A549 (cell line): ENCODE results near the gene DGKD. TPM values are rescaled to one million over a fixed set of nuclear protein-coding genes. Genes with fewer than 3 reads are reported as not detected.
A peak's percentile ranks its signal among the peaks of the same experiment; 100 is the strongest.

Experiments
- ATAC-seq, 2 experiments: fragments of 200-7000 bp in 1 of 2; fragments of >200 bp in 1 of 2; cut with Nextera tagmentation in 1 of 2; cut with Tn5 transposase in 1 of 2; 3 replicates each; pipeline versions ENCODE4 v1.8.0 to v1.9.1; 2018 to 2020; ENCODE audit warnings: mild to moderate bottlenecking in 1 of 2, moderate library complexity in 1 of 2
- CTCF ChIA-PET: fragments of 300-600 bp; sonication (Branson Sonifier 250); formaldehyde crosslinking; extraction: SDS; loops from one replicate; lab custom pipeline; 2021; ENCODE audit warnings: antibody characterized with exemption, inconsistent platforms; lab: Yijun Ruan, JAX
- POLR2A ChIA-PET: fragments of 350-600 bp; formaldehyde crosslinking; extraction: SDS; loops from one replicate; lab custom pipeline; 2021; ENCODE audit warnings: antibody characterized with exemption, inconsistent platforms; lab: Yijun Ruan, JAX
- DNase-seq, 2 experiments: peaks; one replicate each; pipeline versions ENCODE4 v3.0.0 to v3.0.0-alpha.2; 2011 to 2016; ENCODE audit warnings: low read depth in 1 of 2, low spot score in 1 of 2
- FAIRE-seq: peaks from 2 replicates; lab custom pipeline; 2011; peaks lifted over from hg19 to GRCh38; lab: Jason Lieb, UNC
- H3K27ac ChIP-seq, 2 experiments: fragments of >200 bp; sonication (Bioruptor Twin); formaldehyde crosslinking; 3 replicates each; pipeline ENCODE4 v1.5.1; 2016 to 2017
- H3K4me1 ChIP-seq: fragments of >200 bp; sonication (Bioruptor Twin); formaldehyde crosslinking; 3 replicates; pipeline ENCODE4 v1.6.1; 2016
- H3K4me2 ChIP-seq: fragments of >200 bp; sonication (Bioruptor Twin); formaldehyde crosslinking; 3 replicates; pipeline ENCODE4 v1.6.1; 2016
- H3K4me3 ChIP-seq: fragments of >200 bp; sonication (Bioruptor Twin); formaldehyde crosslinking; 3 replicates; pipeline ENCODE4 v1.5.1; 2016
- H3K9me3 ChIP-seq: fragments of >200 bp; sonication (Bioruptor Twin); formaldehyde crosslinking; 3 replicates; pipeline ENCODE4 v1.6.1; 2016
- BHLHE40 ChIP-seq: IDR thresholded peaks from 2 replicates; pipeline ENCODE4 v1.6.1; 2012; ENCODE audit warnings: low read depth, low read length, inconsistent platforms
- CBX2 ChIP-seq: fragments of 200-600 bp; sonication (generic); IDR thresholded peaks from 2 replicates; pipeline ENCODE4 v1.6.1; 2016; ENCODE audit warnings: low read depth, mild to moderate bottlenecking, borderline replicate concordance
- CHD2 ChIP-seq: fragments of 150-350 bp; IDR thresholded peaks from 2 replicates; pipeline ENCODE4 v1.6.1; 2014; ENCODE audit warnings: low read length; ENCODE audit not compliant: partially characterized antibody
- CHD4 ChIP-seq: fragments of 200-600 bp; sonication (generic); IDR thresholded peaks from 2 replicates; pipeline ENCODE4 v1.6.1; 2016; ENCODE audit warnings: antibody characterized with exemption, mild to moderate bottlenecking, borderline replicate concordance
- CTCF ChIP-seq: fragments of >200 bp; sonication (Bioruptor Twin); formaldehyde crosslinking; IDR thresholded peaks from 3 replicates; pipeline ENCODE4 v1.5.1; 2016
- E2F6 ChIP-seq: IDR thresholded peaks from 2 replicates; pipeline ENCODE4 v1.6.1; 2012; ENCODE audit warnings: low read depth, borderline replicate concordance
- EHF ChIP-seq: fragments of 250-450 bp; sonication (Bioruptor Pico); IDR thresholded peaks from 2 replicates; pipeline ENCODE4 v1.5.0; 2020; ENCODE audit warnings: mild to moderate bottlenecking
- EHMT2 ChIP-seq: fragments of 200-600 bp; sonication (generic); IDR thresholded peaks from 2 replicates; pipeline ENCODE4 v1.6.1; 2016; ENCODE audit warnings: antibody characterized with exemption, low read depth, mild to moderate bottlenecking, moderate library complexity
- EP300 ChIP-seq, 2 experiments: fragments of >200 bp; sonication (Bioruptor Twin); formaldehyde crosslinking; IDR thresholded peaks; 2 replicates in 1 of 2; 3 replicates in 1 of 2; pipeline ENCODE4 v1.6.1; 2016 to 2017
- ESRRA ChIP-seq: fragments of 150-350 bp; IDR thresholded peaks from 2 replicates; pipeline ENCODE4 v1.6.1; 2014; ENCODE audit warnings: mild to moderate bottlenecking, low read length, borderline replicate concordance
- FOSB ChIP-seq: fragments of 250-450 bp; sonication (Bioruptor Pico); IDR thresholded peaks from 2 replicates; pipeline ENCODE4 v1.5.0; 2020; ENCODE audit warnings: mild to moderate bottlenecking, moderate library complexity
- FOSL2 ChIP-seq, 2 experiments: fragments of 450-650 bp in 1 of 2; fragments of >200 bp in 1 of 2; sonication (Bioruptor Twin) in 1 of 2; formaldehyde crosslinking; IDR thresholded peaks; 2 replicates each; pipeline versions ENCODE4 v1.5.0 to v1.6.1; 2016 to 2020; ENCODE audit warnings: mild to moderate bottlenecking in 1 of 2, moderate library complexity in 1 of 2
- FOXS1 ChIP-seq: fragments of 250-450 bp; sonication (Bioruptor Pico); IDR thresholded peaks from 2 replicates; pipeline ENCODE4 v1.5.0; 2020; ENCODE audit warnings: mild to moderate bottlenecking, moderate library complexity
- HEYL ChIP-seq: fragments of 250-450 bp; sonication (Bioruptor Pico); IDR thresholded peaks from 2 replicates; pipeline ENCODE4 v1.8.0; 2021; ENCODE audit warnings: mild to moderate bottlenecking, moderate library complexity
- HOXA7 ChIP-seq: fragments of 250-450 bp; sonication (Bioruptor Pico); IDR thresholded peaks from 2 replicates; pipeline ENCODE4 v1.5.0; 2020; ENCODE audit warnings: mild to moderate bottlenecking, moderate library complexity
- HOXB5 ChIP-seq: fragments of 250-450 bp; sonication (Bioruptor Pico); IDR thresholded peaks from 2 replicates; pipeline ENCODE4 v1.5.0; 2020; ENCODE audit warnings: mild to moderate bottlenecking, moderate library complexity
- JUN ChIP-seq, 2 experiments: fragments of >200 bp; sonication (Bioruptor Twin); formaldehyde crosslinking; IDR thresholded peaks; 2 replicates in 1 of 2; 3 replicates in 1 of 2; pipeline ENCODE4 v1.6.1; 2016 to 2017
- KDM1A ChIP-seq: fragments of 200-600 bp; sonication (generic); IDR thresholded peaks from 2 replicates; pipeline ENCODE4 v1.6.1; 2016; ENCODE audit warnings: low read depth, mild to moderate bottlenecking
- KDM5A ChIP-seq: fragments of 200-600 bp; sonication (generic); IDR thresholded peaks from 2 replicates; pipeline ENCODE4 v1.6.1; 2016; ENCODE audit warnings: antibody characterized with exemption, mild to moderate bottlenecking
- MAFK ChIP-seq: fragments of 450-650 bp; IDR thresholded peaks from 2 replicates; pipeline ENCODE4 v1.6.1; 2014; ENCODE audit not compliant: partially characterized antibody
- MAX ChIP-seq: IDR thresholded peaks from 2 replicates; pipeline ENCODE4 v1.6.1; 2012
- MAZ ChIP-seq: fragments of 150-350 bp; IDR thresholded peaks from 2 replicates; pipeline ENCODE4 v1.6.1; 2014; ENCODE audit warnings: antibody characterized with exemption, low read depth, low read length, borderline replicate concordance
- NFE2L2 ChIP-seq: fragments of 150-350 bp; conservative IDR thresholded peaks from 2 replicates; pipeline ENCODE4 v1.6.1; 2014; ENCODE audit warnings: low read length
- NPAS2 ChIP-seq: fragments of 250-450 bp; sonication (Bioruptor Pico); IDR thresholded peaks from 2 replicates; pipeline ENCODE4 v1.8.0; 2022; ENCODE audit warnings: mild to moderate bottlenecking, moderate library complexity, borderline replicate concordance
- NR3C1 ChIP-seq: fragments of >200 bp; sonication (Bioruptor Twin); formaldehyde crosslinking; IDR thresholded peaks from 3 replicates; pipeline ENCODE4 v1.6.1; 2017
- POLR2A ChIP-seq: IDR thresholded peaks from 2 replicates; pipeline ENCODE4 v1.6.1; 2012; ENCODE audit warnings: mild to moderate bottlenecking, low read length
- RARB ChIP-seq: fragments of 250-450 bp; sonication (Bioruptor Pico); IDR thresholded peaks from 2 replicates; pipeline ENCODE4 v1.8.0; 2021; ENCODE audit warnings: mild to moderate bottlenecking, moderate library complexity
- RCOR1 ChIP-seq: fragments of 150-350 bp; IDR thresholded peaks from 2 replicates; pipeline ENCODE4 v1.6.1; 2014; ENCODE audit warnings: antibody characterized with exemption, low read length, low read depth
- RFX5 ChIP-seq: fragments of 450-650 bp; IDR thresholded peaks from 2 replicates; pipeline ENCODE4 v1.7.1; 2014; ENCODE audit warnings: antibody characterized with exemption, mild to moderate bottlenecking, moderate library complexity
- RNF2 ChIP-seq: fragments of 200-600 bp; sonication (generic); IDR thresholded peaks from 2 replicates; pipeline ENCODE4 v1.6.1; 2016; ENCODE audit warnings: low read depth, mild to moderate bottlenecking, antibody characterized with exemption, moderate library complexity, borderline replicate concordance
- SMC3 ChIP-seq: fragments of >200 bp; sonication (Bioruptor Twin); formaldehyde crosslinking; IDR thresholded peaks from 3 replicates; pipeline ENCODE4 v1.6.1; 2018; ENCODE audit warnings: inconsistent platforms
- SREBF2 ChIP-seq: fragments of 450-650 bp; IDR thresholded peaks from 2 replicates; pipeline ENCODE4 v1.6.1; 2014; ENCODE audit warnings: mild to moderate bottlenecking, moderate library complexity
- TFCP2L1 ChIP-seq: fragments of 250-450 bp; sonication (Bioruptor Pico); IDR thresholded peaks from 2 replicates; pipeline ENCODE4 v1.5.0; 2021; ENCODE audit warnings: mild to moderate bottlenecking
- TP53 ChIP-seq: fragments of 250-450 bp; sonication (Bioruptor Pico); IDR thresholded peaks from 2 replicates; pipeline ENCODE4 v1.5.0; 2021; ENCODE audit warnings: mild to moderate bottlenecking, moderate library complexity
- ZSCAN20 ChIP-seq: fragments of 250-450 bp; sonication (Bioruptor Pico); IDR thresholded peaks from 2 replicates; pipeline ENCODE4 v1.8.0; 2022; ENCODE audit warnings: mild to moderate bottlenecking, moderate library complexity
- WGBS: methylation state at CpG from one replicate; pipeline ENCODE4 v1.1.6; 2017; ENCODE audit errors: missing lambda C conversion rate; 5-methylcytosine and 5-hydroxymethylcytosine counted together
- polyA plus RNA-seq, 4 experiments: library from polyadenylated mRNA; depleted of rRNA in 3 of 4; stranded (reverse); fragments of >200 nt; fragmentation: RNase III in 1 of 4; extraction: RNeasy Plus Mini Kit Qiagen cat#74134 plus additional on column Dnase treatment in 1 of 4; gene quantifications; 2 replicates in 3 of 4; 3 replicates in 1 of 4; pipeline ENCODE4 v1.2.3, GENCODE V29; 2011 to 2017
- TF ChIP-seq, protein P1 (sequence below): fragments of 450-650 bp; IDR thresholded peaks from 2 replicates; pipeline ENCODE4 v1.6.1; 2014; ENCODE audit warnings: antibody characterized with exemption
- TF ChIP-seq, protein P2 (sequence below): fragments of 250-450 bp; sonication (Bioruptor Pico); IDR thresholded peaks from 2 replicates; pipeline ENCODE4 v1.5.0; 2021; ENCODE audit warnings: mild to moderate bottlenecking, moderate library complexity, borderline replicate concordance

DGKD gene
- polyA plus RNA-seq, 2 of the 4 experiments (the other 2 are of a cell fraction): 68.8 to 99.6 TPM

DNA sequence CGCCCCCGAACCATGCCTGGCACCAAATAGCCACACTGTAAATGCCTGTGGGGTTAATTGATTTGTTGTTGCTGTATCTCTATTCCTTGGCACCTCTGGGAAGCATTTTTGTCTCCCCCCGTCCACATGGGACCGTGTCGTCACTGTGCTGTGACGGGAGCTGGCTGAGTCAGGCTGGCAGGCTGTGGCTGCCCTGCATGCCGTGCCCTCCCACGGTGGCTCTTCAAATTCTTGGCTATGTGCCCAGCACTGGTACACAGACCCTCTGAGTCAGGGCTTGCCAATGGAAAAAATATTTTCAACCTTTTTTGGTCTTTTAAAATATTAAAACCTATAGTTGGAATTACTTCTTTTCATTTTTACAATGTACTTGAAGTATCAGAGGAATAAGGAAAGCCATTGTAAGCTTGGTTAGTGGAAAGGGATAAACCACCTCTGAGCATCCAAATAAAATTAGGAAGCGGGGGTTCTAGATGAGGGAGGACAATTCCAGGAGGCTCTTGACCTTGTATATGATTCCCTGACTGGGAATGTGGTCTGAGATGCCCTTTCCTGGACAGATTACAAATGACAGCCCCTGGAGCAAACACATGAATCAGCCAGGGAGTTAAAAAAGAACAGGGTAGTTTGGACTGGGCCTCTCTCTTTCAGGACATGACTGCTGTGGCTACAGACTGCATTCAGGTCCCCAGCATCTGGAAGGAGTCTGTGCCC lies 59.4 kb downstream of the DGKD start:
- peak overlapping the region; percentile 32 for H3K4me3 ChIP-seq
- TF ChIP-seq CBX2 (no peak), RNF2 (no peak), MAFK (peak; percentile 35), JUN (IDR thresholded peaks at IDR 0.05) (peak; percentile 75 to 84; a peak in 4 of 5 replicates), FOSB (CRISPR knock-in tag) (peak; percentile 38; the same call in 1 of the 2 replicates), TFCP2L1 (CRISPR knock-in tag) (no peak), EHMT2 (no peak), CHD4 (no peak), EHF (no peak), TP53 (no peak), FOXS1 (peak; percentile 37; the same call in 1 of the 2 replicates), HOXB5 (CRISPR knock-in tag) (peak; percentile 51; the same call in 1 of the 2 replicates), BHLHE40 (no peak), NPAS2 (CRISPR knock-in tag) (no peak), SREBF2 (no peak), KDM5A (no peak), HEYL (CRISPR knock-in tag) (no peak), RCOR1 (no peak), NR3C1 (no peak), HOXA7 (CRISPR knock-in tag) (no peak), ZSCAN20 (CRISPR knock-in tag) (peak; percentile 40; the same call in 1 of the 2 replicates), E2F6 (0 out of 2 replicates have a peak, but pooled peaks have one; percentile 35), KDM1A (no peak), CTCF (no peak), EP300 (IDR thresholded peaks at IDR 0.05) (peak; percentile 79 to 90; a peak in 4 of 5 replicates), POLR2A (no peak), CHD2 (no peak), FOSL2 (IDR thresholded peaks at IDR 0.05) (peak; percentile 66; the same call in 1 of the 2 replicates), FOSL2 (CRISPR knock-in tag; IDR thresholded peaks at IDR 0.05) (peak; percentile 95), MAZ (no peak), SMC3 (no peak; the same call in 2 of the 3 replicates), ESRRA (peak; percentile 76; the same call in 1 of the 2 replicates), RFX5 (no peak), RARB (CRISPR knock-in tag) (no peak), NFE2L2 (no peak), MAX (peak; percentile 93)
- TF ChIP-seq, protein P1, sequence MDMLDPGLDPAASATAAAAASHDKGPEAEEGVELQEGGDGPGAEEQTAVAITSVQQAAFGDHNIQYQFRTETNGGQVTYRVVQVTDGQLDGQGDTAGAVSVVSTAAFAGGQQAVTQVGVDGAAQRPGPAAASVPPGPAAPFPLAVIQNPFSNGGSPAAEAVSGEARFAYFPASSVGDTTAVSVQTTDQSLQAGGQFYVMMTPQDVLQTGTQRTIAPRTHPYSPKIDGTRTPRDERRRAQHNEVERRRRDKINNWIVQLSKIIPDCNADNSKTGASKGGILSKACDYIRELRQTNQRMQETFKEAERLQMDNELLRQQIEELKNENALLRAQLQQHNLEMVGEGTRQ: no peak
- TF ChIP-seq, protein P2, sequence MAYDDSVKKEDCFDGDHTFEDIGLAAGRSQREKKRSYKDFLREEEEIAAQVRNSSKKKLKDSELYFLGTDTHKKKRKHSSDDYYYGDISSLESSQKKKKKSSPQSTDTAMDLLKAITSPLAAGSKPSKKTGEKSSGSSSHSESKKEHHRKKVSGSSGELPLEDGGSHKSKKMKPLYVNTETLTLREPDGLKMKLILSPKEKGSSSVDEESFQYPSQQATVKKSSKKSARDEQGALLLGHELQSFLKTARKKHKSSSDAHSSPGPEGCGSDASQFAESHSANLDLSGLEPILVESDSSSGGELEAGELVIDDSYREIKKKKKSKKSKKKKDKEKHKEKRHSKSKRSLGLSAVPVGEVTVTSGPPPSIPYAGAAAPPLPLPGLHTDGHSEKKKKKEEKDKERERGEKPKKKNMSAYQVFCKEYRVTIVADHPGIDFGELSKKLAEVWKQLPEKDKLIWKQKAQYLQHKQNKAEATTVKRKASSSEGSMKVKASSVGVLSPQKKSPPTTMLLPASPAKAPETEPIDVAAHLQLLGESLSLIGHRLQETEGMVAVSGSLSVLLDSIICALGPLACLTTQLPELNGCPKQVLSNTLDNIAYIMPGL (CRISPR knock-in tag): no peak

More for the DNA sequence above, 59.4 kb downstream of the DGKD start:
- ChIA-PET CTCF (interaction anchor here (1.1 to 23.2 kb wide), 7 partner anchors 9 to 419 kb away, joined by 3 to 356 read pairs (median 6); no protein-coding TSS in a partner anchor), POLR2A (interaction anchor here (0.5 to 2.1 kb wide), 3 partner anchors 8 to 118 kb away, joined by 3 to 17 read pairs (median 3); no protein-coding TSS in a partner anchor)
- no peak for FAIRE-seq
- WGBS: 2% methylated on average over 9 of the region's 9 CpGs
- Histone ChIP-seq H3K9me3 (peaks cover 25% of the 10 kb centered on the region), H3K4me2 (peak overlapping the region; percentile 90), H3K27ac (peak overlapping the region; percentile 95 to 99), H3K4me1 (peaks cover 77% of the 10 kb centered on the region)
- peak; percentile 77 to 84 for ATAC-seq
- peak; percentile 87 to 96 for DNase-seq
